Measurements from ENCODE around the gene PRPF6. TPM values are rescaled to one million over a fixed set of nuclear protein-coding genes. Genes with fewer than 3 reads are reported as not detected.
A peak's percentile ranks its signal among the peaks of the same experiment; 100 is the strongest.

The PRPF6 gene
- total and polyA plus RNA-seq, 2 of the 13 experiments (the other 11 are each of a cell fraction or from before 2014, with no cell fraction given): 63.7 to 101 TPM

DNA sequence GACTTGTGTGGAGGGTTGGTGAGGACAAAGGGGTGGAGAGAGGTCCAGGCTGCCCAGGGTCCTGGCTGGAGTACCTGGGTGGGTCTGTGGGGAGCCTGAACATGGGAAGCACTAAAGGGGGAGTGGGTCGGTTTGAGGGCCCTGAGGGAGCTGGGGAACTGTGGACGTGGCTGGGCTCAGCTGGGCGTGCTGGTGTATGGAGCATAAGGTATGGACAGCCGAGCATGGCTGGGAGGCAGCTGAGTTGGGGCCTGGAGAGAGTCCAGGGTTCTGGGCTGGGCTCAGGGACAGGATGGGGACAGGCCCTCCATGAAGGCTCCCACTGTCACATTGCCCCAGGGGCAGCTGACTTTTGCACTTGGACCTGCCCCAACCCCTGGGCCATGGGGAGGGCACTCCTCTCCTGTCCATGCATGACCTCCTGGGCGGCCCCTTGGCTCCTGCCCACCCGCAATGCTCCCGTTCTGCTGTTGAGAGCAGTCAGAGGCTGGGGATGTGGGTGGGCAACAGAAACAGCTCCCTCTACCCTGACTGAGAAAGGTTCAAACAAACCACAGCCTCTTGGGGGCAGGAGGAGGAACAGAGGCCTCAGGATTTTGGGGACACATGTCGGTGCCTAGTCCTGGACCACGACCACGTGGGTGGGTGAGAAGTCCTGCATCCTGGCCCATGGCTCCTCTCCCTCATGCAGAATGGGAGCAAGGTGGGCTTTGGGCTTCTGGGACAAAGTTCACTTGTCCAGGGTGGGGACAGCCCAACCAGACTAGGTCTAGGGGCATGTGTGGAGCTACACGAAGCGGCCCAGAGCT, 59.5 kb downstream of the PRPF6 start (continued):
- TF ChIP-seq ZNF232 (CRISPR knock-in tag; IDR thresholded peaks at IDR 0.05; ENCODE audit: borderline replicate concordance) (no peak), ZNF562 (CRISPR knock-in tag; IDR thresholded peaks at IDR 0.05; ENCODE audit: borderline replicate concordance) (no peak), MED13 (CRISPR knock-in tag; IDR thresholded peaks at IDR 0.05) (no peak), SMAD9 (CRISPR knock-in tag; IDR thresholded peaks at IDR 0.05) (0 out of 2 replicates have a peak, but pooled peaks have one; percentile 13), ZNF430 (CRISPR knock-in tag; IDR thresholded peaks at IDR 0.05) (0 out of 2 replicates have a peak, but pooled peaks have one; percentile 5), PRMT3 (CRISPR knock-in tag; IDR thresholded peaks at IDR 0.05; ENCODE audit: borderline replicate concordance, low read depth) (peak; percentile 38; the same call in 1 of the 2 replicates), ELF4 (CRISPR knock-in tag; IDR thresholded peaks at IDR 0.05; ENCODE audit: borderline replicate concordance) (no peak), KAT2B (IDR thresholded peaks at IDR 0.05; ENCODE audit: borderline replicate concordance, low read depth, low read length) (no peak), ZMYM3 (CRISPR knock-in tag; IDR thresholded peaks at IDR 0.05) (no peak), MBD4 (IDR thresholded peaks at IDR 0.05; ENCODE audit: borderline replicate concordance, low read length) (no peak; the same call in 1 of the 2 replicates), ZNF451 (CRISPR knock-in tag; IDR thresholded peaks at IDR 0.05) (no peak; the same call in 1 of the 2 replicates), TBL1XR1 (IDR thresholded peaks at IDR 0.05; ENCODE audit: borderline replicate concordance, low read length, partially characterized antibody) (no peak), SSRP1 (CRISPR knock-in tag; IDR thresholded peaks at IDR 0.05) (peak; percentile 12; the same call in 1 of the 2 replicates), MTA3 (CRISPR knock-in tag; IDR thresholded peaks at IDR 0.05) (no peak), KMT2B (CRISPR knock-in tag; IDR thresholded peaks at IDR 0.05) (peak; percentile 52), ZNF781 (CRISPR knock-in tag; IDR thresholded peaks at IDR 0.05; ENCODE audit: borderline replicate concordance, not compliant biosample characterization) (peak; percentile 25)
- TF ChIP-seq, protein P1, sequence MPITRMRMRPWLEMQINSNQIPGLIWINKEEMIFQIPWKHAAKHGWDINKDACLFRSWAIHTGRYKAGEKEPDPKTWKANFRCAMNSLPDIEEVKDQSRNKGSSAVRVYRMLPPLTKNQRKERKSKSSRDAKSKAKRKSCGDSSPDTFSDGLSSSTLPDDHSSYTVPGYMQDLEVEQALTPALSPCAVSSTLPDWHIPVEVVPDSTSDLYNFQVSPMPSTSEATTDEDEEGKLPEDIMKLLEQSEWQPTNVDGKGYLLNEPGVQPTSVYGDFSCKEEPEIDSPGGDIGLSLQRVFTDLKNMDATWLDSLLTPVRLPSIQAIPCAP (CRISPR knock-in tag; IDR thresholded peaks at IDR 0.05; ENCODE audit: low read depth): peak; percentile 36; the same call in 1 of the 2 replicates
- TF ChIP-seq, protein P2, sequence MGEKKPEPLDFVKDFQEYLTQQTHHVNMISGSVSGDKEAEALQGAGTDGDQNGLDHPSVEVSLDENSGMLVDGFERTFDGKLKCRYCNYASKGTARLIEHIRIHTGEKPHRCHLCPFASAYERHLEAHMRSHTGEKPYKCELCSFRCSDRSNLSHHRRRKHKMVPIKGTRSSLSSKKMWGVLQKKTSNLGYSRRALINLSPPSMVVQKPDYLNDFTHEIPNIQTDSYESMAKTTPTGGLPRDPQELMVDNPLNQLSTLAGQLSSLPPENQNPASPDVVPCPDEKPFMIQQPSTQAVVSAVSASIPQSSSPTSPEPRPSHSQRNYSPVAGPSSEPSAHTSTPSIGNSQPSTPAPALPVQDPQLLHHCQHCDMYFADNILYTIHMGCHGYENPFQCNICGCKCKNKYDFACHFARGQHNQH (CRISPR knock-in tag; IDR thresholded peaks at IDR 0.05): 0 out of 2 replicates have a peak, but pooled peaks have one; percentile 36
- TF ChIP-seq, protein P3, sequence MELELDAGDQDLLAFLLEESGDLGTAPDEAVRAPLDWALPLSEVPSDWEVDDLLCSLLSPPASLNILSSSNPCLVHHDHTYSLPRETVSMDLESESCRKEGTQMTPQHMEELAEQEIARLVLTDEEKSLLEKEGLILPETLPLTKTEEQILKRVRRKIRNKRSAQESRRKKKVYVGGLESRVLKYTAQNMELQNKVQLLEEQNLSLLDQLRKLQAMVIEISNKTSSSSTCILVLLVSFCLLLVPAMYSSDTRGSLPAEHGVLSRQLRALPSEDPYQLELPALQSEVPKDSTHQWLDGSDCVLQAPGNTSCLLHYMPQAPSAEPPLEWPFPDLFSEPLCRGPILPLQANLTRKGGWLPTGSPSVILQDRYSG (CRISPR knock-in tag; IDR thresholded peaks at IDR 0.05): no peak
- TF ChIP-seq, protein P4, sequence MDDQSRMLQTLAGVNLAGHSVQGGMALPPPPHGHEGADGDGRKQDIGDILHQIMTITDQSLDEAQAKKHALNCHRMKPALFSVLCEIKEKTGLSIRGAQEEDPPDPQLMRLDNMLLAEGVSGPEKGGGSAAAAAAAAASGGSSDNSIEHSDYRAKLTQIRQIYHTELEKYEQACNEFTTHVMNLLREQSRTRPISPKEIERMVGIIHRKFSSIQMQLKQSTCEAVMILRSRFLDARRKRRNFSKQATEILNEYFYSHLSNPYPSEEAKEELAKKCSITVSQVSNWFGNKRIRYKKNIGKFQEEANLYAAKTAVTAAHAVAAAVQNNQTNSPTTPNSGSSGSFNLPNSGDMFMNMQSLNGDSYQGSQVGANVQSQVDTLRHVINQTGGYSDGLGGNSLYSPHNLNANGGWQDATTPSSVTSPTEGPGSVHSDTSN (CRISPR knock-in tag; IDR thresholded peaks at IDR 0.05; ENCODE audit: borderline replicate concordance): no peak

Measured in HepG2 (cell line).